ENCODE results near the gene TSLP. TPM values are rescaled to one million over a fixed set of nuclear protein-coding genes. Genes with fewer than 3 reads are reported as not detected.

Gene TSLP
- total RNA-seq, 1 donor from 2014 or later = 1.7 TPM

- H3K27ac ChIP-seq = no peak overlapping the region
- no peaks in the 10 kb centered on the region for H3K36me3 ChIP-seq
- H3K27me3 ChIP-seq = peaks cover 5% of the 10 kb centered on the region
- H3K9me3 ChIP-seq = no peaks in the 10 kb centered on the region
- DNase-seq = no peak
- TF ChIP-seq, protein P1, sequence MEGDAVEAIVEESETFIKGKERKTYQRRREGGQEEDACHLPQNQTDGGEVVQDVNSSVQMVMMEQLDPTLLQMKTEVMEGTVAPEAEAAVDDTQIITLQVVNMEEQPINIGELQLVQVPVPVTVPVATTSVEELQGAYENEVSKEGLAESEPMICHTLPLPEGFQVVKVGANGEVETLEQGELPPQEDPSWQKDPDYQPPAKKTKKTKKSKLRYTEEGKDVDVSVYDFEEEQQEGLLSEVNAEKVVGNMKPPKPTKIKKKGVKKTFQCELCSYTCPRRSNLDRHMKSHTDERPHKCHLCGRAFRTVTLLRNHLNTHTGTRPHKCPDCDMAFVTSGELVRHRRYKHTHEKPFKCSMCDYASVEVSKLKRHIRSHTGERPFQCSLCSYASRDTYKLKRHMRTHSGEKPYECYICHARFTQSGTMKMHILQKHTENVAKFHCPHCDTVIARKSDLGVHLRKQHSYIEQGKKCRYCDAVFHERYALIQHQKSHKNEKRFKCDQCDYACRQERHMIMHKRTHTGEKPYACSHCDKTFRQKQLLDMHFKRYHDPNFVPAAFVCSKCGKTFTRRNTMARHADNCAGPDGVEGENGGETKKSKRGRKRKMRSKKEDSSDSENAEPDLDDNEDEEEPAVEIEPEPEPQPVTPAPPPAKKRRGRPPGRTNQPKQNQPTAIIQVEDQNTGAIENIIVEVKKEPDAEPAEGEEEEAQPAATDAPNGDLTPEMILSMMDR (IDR thresholded peaks at IDR 0.05) = no peak
- intact Hi-C loops (cut with DNase I) = no loop called here
- H3K4me1 ChIP-seq = no peaks in the 10 kb centered on the region
- ATAC-seq = no peak
- H3K4me3 ChIP-seq = no peak overlapping the region
Measured at GRCh38 chr5:111060169-111060568, 11.3 kb upstream of the TSLP start.

GRCh38 chr5:111061618-111062017, 9.9 kb upstream of the TSLP start:
- no peaks in the 10 kb centered on the region for H3K4me1 ChIP-seq
- H3K9me3 ChIP-seq = no peaks in the 10 kb centered on the region
- intact Hi-C loops (cut with DNase I) = no loop called here
- TF ChIP-seq, protein P1 (IDR thresholded peaks at IDR 0.05) = no peak
- DNase-seq (no peak), ATAC-seq (no peak)
- peaks cover 5% of the 10 kb centered on the region for H3K27me3 ChIP-seq
- no peak overlapping the region for H3K27ac ChIP-seq
- no peak overlapping the region for H3K4me3 ChIP-seq
- no peaks in the 10 kb centered on the region for H3K36me3 ChIP-seq

DNA sequence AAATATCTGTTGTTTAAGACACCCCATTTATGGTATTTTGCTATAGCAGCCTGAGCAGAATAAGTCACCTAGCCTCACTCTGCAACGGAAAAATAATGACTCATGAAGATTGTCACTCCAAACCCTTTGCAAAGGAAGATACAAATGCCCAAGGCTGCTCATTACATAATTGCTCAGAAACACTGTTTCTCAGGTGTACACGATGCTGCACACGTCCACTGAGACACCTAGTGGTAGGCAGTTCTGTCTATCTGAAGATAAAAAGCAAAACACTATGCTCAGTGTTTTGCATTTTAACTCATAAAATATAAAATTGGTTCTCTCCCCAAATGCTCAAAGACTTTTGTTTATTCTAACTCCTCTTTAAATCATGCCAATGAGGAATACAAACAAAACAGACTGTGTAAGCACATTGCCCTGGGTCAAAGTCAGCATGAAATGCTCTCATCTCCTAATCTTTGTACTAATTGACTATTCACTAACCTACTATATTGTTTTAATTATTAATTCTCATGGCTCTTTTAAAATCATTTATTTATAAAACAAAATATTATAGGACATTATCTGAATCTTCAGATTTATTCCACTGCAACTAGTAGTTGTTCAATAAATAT, 7.7 kb upstream of the TSLP start:
- DNase-seq (no peak), ATAC-seq (peak; percentile 66)
- H3K27me3 ChIP-seq = peaks cover 10% of the 10 kb centered on the region
- TF ChIP-seq, protein P1 (IDR thresholded peaks at IDR 0.05) = peak; percentile 34
- no peaks in the 10 kb centered on the region for H3K36me3 ChIP-seq
- no peaks in the 10 kb centered on the region for H3K4me1 ChIP-seq
- H3K27ac ChIP-seq = no peak overlapping the region
- no peaks in the 10 kb centered on the region for H3K9me3 ChIP-seq
- H3K4me3 ChIP-seq = no peak overlapping the region
- intact Hi-C loops (cut with DNase I) = no loop called here

DNA sequence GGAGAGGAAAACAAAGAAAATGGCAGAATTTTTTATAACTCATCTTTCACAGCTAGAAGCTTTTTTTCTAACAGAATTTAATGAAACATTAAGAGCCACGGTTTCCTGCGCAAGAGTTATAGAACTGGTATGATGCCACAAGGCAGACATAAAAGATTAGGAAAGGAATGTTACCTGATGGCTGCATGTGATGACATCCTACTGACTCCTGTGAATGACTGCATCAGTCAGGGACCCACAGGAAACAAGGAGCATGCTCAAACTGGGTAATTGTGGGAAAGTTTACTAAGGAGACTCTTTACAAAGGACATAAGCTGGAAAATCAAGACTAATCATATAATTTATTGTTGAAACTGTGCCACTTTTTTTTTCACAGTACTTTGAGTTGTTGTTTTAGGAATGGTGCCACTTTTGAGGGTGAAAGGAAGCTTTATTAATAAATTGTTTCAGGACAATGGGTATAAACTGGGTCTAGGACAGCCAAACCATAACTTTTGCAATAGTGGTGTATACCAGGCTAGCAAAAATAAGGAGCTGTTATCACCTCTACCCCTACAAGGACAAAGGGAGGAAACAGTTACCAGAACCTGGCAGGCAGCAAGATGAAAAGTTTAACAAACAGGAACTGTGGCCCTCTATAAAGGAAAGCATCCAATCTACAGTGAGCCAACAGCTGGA, 5.1 kb upstream of the TSLP start:
- Histone ChIP-seq H3K27ac (no peak overlapping the region), H3K9me3 (no peaks in the 10 kb centered on the region), H3K4me1 (peaks cover 7% of the 10 kb centered on the region), H3K36me3 (no peaks in the 10 kb centered on the region), H3K4me3 (no peak overlapping the region), H3K27me3 (peaks cover 24% of the 10 kb centered on the region)
- ATAC-seq = peak; percentile 20
- no peak for DNase-seq
- intact Hi-C loops (cut with DNase I) = no loop called here
- TF ChIP-seq, protein P1 (IDR thresholded peaks at IDR 0.05) = no peak

GRCh38 chr5:111068213-111068612, 3.3 kb upstream of the TSLP start:
- H3K4me1 ChIP-seq = peaks cover 7% of the 10 kb centered on the region
- ATAC-seq (no peak), DNase-seq (no peak)
- H3K4me3 ChIP-seq = no peak overlapping the region
- H3K9me3 ChIP-seq = no peaks in the 10 kb centered on the region
- peaks cover 24% of the 10 kb centered on the region for H3K27me3 ChIP-seq
- no peak overlapping the region for H3K27ac ChIP-seq
- intact Hi-C loops (cut with DNase I) = no loop called here
- TF ChIP-seq, protein P1 (IDR thresholded peaks at IDR 0.05) = no peak
- no peaks in the 10 kb centered on the region for H3K36me3 ChIP-seq
